ENCODE measurements around the gene ADD2.
"Not testable (repeated sequence)": the region's sequence is repeated elsewhere in the genome, so short reads cannot be mapped to it uniquely, and the experiment has no call there.

ADD2 gene

GRCh38 chr2:70647873-70648481 is 120.0 kb downstream of the ADD2 start:
- in situ Hi-C loops (cut with MboI; ENCODE audit: low sequenced_read_pairs) = loop anchor here (25.0 kb wide), 1 partner anchor 736 kb away; the partner anchor contains the start of gene MXD1

GRCh38 chr2:70646420-70646818 is 121.6 kb downstream of the ADD2 start:
- in situ Hi-C loops (cut with MboI; ENCODE audit: low sequenced_read_pairs) = loop anchor here (25.0 kb wide), 1 partner anchor 734 kb away; the partner anchor contains the start of gene MXD1

- in situ Hi-C loops (cut with MboI; ENCODE audit: low sequenced_read_pairs) = loop anchor here (25.0 kb wide), 1 partner anchor 734 kb away; the partner anchor contains the start of gene MXD1
Observed at GRCh38 chr2:70645733-70646419, 122.1 kb downstream of the ADD2 start.

- in situ Hi-C loops (cut with MboI; ENCODE audit: low sequenced_read_pairs) = loop anchor here (25.0 kb wide), 1 partner anchor 731 kb away; the partner anchor contains the start of gene MXD1
Observed at GRCh38 chr2:70643715-70644114, 124.3 kb downstream of the ADD2 start.

GRCh38 chr2:70641263-70641784 is 126.7 kb downstream of the ADD2 start:
- in situ Hi-C loops (cut with MboI; ENCODE audit: low sequenced_read_pairs) = loop anchor here (25.0 kb wide), 1 partner anchor 729 kb away; the partner anchor contains the start of gene MXD1

GRCh38 chr2:70639841-70640436 is 128.1 kb downstream of the ADD2 start:
- in situ Hi-C loops (cut with MboI; ENCODE audit: low sequenced_read_pairs) = loop anchor here (10.0 to 25.0 kb wide), 2 partner anchors 315 to 728 kb away; partner anchors contain the start of gene MXD1

GRCh38 chr2:70638561-70638960 is 129.4 kb downstream of the ADD2 start:
- in situ Hi-C loops (cut with MboI; ENCODE audit: low sequenced_read_pairs) = loop anchor here (10.0 to 25.0 kb wide), 2 partner anchors 314 to 726 kb away; partner anchors contain the start of gene MXD1

GRCh38 chr2:70633508-70633907 is 134.5 kb downstream of the ADD2 start:
- in situ Hi-C loops (cut with MboI; ENCODE audit: low sequenced_read_pairs) = loop anchor here (10.0 to 25.0 kb wide), 2 partner anchors 309 to 721 kb away; partner anchors contain the start of gene MXD1

- in situ Hi-C loops (cut with MboI; ENCODE audit: low sequenced_read_pairs) = loop anchor here (10.0 to 25.0 kb wide), 2 partner anchors 308 to 721 kb away; partner anchors contain the start of gene MXD1
Observed at GRCh38 chr2:70632966-70633365, 135.0 kb downstream of the ADD2 start.

- in situ Hi-C loops (cut with MboI; ENCODE audit: low sequenced_read_pairs) = loop anchor here (10.0 to 25.0 kb wide), 2 partner anchors 308 to 720 kb away; partner anchors contain the start of gene MXD1
Observed at GRCh38 chr2:70632388-70632787, 135.6 kb downstream of the ADD2 start.

- in situ Hi-C loops (cut with MboI; ENCODE audit: low sequenced_read_pairs) = loop anchor here (10.0 to 25.0 kb wide), 2 partner anchors 306 to 718 kb away; partner anchors contain the start of gene MXD1
Observed at GRCh38 chr2:70630761-70631160, 137.2 kb downstream of the ADD2 start.

- in situ Hi-C loops (cut with MboI; ENCODE audit: low sequenced_read_pairs) = loop anchor here (25.0 kb wide), 1 partner anchor 715 kb away; the partner anchor contains the start of gene MXD1
Observed at GRCh38 chr2:70627211-70627898, 140.6 kb downstream of the ADD2 start.

GRCh38 chr2:70626254-70626990 is 141.6 kb downstream of the ADD2 start:
- in situ Hi-C loops (cut with MboI; ENCODE audit: low sequenced_read_pairs) = loop anchor here (25.0 kb wide), 1 partner anchor 714 kb away; the partner anchor contains the start of gene MXD1

- in situ Hi-C loops (cut with MboI; ENCODE audit: low sequenced_read_pairs) = not testable (repeated sequence)
Observed at GRCh38 chr2:70621536-70621935, 146.5 kb downstream of the ADD2 start.

GRCh38 chr2:70620020-70620419 is 148.0 kb downstream of the ADD2 start:
- in situ Hi-C loops (cut with MboI; ENCODE audit: low sequenced_read_pairs) = no loop called here

- in situ Hi-C loops (cut with MboI; ENCODE audit: low sequenced_read_pairs) = no loop called here
Observed at GRCh38 chr2:70619167-70619566, 148.8 kb downstream of the ADD2 start.

- in situ Hi-C loops (cut with MboI; ENCODE audit: low sequenced_read_pairs) = no loop called here
Observed at GRCh38 chr2:70616168-70616694, 151.8 kb downstream of the ADD2 start.

- in situ Hi-C loops (cut with MboI; ENCODE audit: low sequenced_read_pairs) = no loop called here
Observed at GRCh38 chr2:70615222-70615621, 152.8 kb downstream of the ADD2 start.

- in situ Hi-C loops (cut with MboI; ENCODE audit: low sequenced_read_pairs) = no loop called here
Observed at GRCh38 chr2:70613521-70613920, 154.5 kb downstream of the ADD2 start.

Measured in HL-60/S4 treated with retinoic acid at 250 ng/mL for 4 days and 3 days (cell line).